Activated CD4-positive, alpha-beta T cell treated with anti-CD3 and anti-CD28 coated beads for 48 hours (primary cell): ENCODE data around the gene FOCAD.

Source experiments
- DNase-seq: peaks from one replicate; pipeline ENCODE4 v3.0.0-alpha.2; 2020

Gene FOCAD

DNA sequence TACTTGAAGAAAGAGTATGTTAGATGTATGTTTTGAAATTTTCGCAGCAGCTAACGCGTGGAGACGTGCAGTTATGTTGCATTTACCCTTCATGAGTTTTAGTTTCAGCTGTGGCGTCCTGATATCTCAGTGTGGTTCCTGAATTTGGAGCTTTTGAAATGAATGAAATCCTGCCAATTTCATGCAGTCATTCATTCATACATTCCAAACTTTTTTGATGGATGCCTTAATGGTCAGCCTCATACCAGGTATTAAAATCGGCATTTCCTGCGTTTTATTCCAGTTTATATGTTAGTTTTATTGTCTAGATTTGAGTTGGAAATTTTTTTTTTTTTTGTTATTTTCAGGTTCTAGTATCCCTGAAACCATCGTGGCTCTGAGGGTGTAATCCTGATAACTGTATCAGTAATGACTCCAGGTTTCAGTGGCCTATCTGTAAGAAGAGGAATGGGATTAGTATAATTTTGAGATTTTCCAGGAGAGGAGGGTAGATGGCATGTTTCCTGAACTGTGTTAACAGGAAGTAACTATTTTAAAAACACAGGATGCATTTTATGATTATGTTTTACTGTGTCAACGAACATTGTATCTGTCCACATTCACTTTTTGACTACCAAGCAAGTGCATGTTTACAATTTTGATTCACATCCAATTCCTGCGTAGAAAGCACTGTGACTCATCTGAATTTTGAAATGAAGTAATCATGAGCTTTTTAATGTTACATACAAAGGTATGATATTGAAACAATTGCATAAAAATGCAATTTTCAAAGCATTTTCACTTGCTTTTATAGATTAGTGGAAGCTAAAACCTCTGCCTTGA, 1.0 kb downstream of the FOCAD start:
- no peak for DNase-seq

DNA sequence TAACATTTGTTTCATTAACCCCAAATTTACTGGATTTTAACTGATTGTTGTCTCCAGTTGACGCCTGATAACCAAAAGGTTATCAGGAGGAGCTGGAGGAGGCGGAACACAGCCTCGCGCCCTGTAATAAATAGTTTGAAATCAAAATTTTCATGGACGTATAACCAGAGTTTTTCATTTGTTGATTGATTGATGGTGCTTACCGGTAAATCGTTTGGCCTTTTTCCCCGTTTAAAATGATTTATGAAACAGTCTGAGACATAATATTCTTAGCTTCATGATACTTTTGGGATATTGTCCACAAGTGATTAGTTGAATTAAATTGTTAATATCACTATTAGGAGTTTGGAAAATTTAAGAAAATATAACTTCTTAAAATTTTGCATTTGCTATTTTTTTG, 1.7 kb downstream of the FOCAD start:
- DNase-seq, result no peak

DNA sequence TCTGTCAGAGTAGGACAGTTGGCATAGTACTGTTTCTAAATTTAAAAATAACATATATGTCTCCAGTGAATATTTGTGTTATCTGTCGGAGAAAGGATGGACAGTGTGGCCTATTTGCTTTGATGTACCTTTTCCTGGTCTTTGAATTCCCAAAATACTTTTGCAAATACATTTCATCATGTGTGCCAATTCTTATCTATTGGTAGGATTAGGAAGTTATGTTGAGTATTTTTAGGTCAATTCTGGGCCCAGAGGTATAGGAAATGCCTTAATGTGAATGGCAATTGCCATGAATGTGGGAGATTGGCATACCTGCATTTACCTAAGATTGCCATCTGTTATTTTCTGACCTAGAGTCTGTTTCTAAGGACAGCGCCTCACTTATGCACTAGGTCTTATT, 5.8 kb downstream of the FOCAD start:
- no peak for DNase-seq

DNA sequence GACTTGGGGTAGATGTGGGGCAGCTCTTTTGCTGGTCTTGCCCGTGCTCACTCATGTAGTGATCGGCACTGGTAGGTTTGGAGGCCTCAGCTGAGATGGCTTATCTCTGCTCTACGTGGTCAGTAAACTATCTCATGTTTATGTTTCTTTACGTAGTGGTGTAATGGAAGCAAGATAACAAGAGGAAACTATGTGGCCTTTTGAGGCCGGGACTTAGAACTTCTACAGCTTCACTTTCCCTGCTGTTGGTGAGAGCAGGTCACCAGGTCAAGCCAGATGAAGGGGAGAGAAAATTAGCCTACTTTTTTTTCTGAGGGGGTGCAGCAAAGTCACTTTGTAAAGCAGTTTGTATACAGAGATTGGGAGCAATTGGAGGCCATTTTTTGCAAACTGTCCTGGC, 8.5 kb downstream of the FOCAD start:
- DNase-seq, result no peak

DNA sequence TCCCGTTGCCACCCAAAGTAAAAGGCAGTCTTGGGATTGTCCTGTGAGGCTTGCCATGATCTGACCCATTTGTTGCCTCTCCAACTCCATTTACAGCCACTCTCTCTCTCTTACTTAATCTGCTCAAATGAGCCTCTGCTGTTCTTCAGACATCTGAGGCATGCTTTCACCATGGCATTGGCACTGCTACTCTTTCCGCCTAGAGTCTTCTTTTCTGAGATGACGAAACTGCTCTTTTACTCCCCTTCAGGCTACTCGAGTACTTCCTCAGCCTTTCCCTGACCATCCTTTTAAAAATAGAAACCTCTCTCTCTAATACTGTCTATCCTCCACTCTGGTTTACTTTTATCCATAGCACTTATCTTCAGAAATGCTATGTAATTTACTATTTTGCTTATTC, 9.0 kb downstream of the FOCAD start:
- DNase-seq, result no peak

GRCh38 chr9:20694248-20694647, 10.2 kb downstream of the FOCAD start:
- no peak for DNase-seq

DNA sequence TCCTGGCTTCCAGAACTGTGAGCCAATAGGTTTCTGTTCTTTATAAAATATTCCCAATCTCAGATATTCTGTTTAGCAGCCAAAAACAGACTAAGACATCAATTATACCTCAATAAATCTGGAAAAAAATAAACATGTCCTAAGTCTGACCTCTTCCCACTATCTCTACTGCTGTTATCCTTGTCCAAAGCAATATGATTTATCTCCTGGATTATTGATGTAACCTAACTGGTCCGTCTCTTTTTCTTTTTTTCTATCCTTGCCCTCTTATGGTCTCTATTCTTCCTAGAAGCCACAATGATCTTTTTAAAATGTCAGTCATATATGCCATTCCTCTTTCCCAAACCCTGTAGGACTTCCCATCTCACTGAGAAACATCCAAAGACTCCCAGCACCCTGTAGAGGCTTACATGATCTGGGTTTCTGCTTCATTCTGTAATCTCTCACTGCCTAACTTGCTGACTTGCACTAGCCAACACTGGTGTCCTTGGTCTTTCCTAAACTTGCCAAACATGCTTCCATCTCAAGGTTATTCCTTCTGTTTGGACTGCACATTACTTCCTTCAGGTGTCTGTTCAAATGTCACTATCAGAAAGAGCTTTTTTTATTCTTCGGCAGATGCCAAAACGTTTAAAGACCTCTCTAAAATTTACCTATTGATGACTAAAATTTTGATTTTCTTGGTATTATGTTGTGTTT, 13.1 kb downstream of the FOCAD start:
- DNase-seq, result no peak

DNA sequence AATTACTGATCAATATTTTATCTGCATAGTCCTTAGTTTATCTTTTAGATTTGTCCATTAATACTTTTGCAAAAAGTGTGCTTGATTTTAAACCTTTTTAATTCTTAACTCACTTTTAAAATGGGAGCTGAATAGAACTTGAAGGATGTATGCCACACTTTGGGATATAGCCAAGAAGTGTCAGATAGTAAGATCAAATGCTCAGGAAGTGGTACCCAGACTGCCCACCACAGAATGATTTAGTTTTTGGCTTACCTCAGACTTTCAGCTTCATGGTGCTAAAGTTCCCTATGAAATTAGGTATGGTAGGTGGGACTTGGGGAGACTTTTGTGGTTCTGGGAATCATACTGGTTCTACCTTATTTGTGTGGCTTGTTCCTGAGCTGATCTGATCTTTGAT, 14.7 kb downstream of the FOCAD start:
- no peak for DNase-seq

DNA sequence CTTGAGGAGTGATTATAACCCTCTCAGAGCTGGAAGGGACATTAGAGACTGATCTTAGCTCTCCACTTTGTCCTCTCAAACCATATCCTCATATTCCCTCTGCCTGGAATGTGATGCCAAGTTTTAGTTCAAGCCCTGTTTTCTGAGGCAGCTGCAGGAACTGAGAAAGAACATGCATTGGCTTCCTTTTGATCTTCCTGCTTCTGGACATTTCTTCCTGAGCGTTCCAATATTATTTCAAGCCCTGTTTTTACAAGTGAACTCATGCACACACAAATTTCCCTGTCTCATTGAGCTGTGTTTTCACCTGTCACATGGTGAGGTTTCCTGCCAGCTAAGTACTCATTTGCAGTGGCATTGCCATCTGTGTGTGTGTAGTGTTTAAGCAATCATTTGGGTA, 17.0 kb downstream of the FOCAD start:
- no peak for DNase-seq

- DNase-seq, result no peak
These were observed 18.5 kb downstream of the FOCAD start for GRCh38 chr9:20702570-20702969.

GRCh38 chr9:20703146-20703545, 19.1 kb downstream of the FOCAD start:
- no peak for DNase-seq

- DNase-seq, result no peak
These were observed 23.6 kb downstream of the FOCAD start for GRCh38 chr9:20707708-20708107.

DNA sequence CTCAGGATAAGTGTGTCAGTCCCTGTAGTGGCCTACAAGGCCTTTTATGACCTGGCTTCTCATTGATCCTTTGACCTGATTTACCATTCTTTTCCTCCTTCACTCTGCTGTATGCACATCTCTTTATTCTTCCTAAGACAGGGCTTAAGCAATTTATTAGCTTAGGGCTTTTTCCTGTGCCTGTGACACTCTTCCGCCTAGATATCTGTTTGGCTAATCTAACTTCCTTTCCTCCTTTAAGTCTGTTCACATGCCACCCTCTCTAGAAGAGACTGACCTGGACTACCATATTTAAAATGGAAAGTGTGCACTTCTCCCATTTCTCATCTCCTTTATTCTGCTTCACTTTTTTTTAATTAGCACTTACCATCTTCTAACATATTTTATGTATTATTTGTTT, 29.1 kb downstream of the FOCAD start:
- DNase-seq, result no peak

- DNase-seq, result no peak
These were observed 30.7 kb downstream of the FOCAD start for GRCh38 chr9:20714442-20715415.

GRCh38 chr9:20722221-20722620, 38.2 kb downstream of the FOCAD start:
- DNase-seq, result no peak

DNA sequence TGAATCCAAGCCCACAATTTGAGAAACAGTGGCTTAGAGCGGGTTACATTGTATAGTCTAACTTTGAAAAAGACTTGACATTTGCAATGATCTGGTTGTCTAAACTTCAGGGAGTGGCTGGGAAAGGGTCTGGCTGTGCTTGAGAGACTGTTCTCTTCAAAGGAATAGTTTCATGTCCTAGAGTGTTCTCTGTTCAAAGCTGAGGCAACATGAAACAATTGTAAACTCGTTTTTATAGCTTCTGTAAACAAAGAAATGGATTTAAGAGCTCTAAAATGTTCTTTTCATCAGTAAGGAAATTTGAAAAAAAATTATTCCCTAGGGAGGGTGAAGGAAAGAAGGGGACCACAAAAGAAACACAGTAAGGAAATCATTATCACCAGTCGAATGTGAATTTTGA, 41.6 kb downstream of the FOCAD start:
- no peak for DNase-seq

GRCh38 chr9:20726144-20726543, 42.1 kb downstream of the FOCAD start:
- no peak for DNase-seq

DNA sequence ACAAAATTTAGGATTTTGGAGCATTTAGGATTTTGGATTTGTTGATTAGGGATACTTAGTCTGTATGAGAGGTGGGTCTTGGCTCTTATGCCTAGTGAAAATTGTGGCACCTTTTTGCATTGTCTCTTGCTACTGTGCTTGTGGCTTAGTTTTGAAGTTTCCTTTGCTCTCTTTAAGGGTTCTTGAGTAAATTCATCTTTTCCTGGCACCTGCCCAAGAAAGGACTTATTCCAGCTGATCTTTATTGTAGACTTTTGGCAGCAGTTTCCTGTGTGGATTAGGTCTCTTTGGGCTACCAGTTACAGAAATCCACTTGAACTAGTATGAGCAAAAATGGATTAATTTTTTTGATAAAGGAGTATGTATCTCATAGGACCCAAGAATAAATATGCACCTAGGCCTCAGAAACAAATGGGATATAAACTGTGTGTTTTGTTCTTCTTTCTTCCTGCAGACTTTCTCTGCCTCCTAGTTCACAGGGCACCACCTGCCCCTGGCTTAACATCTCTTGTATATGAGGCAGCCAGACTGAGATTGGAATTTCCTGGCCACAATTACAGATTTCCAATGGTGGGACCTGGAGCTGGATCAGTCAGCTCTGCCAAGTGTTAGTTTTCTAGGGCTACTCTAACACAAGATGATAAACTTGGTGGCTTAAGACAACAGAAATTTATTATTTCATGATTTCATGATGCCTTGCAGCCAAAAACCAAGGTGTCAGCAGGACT, 44.6 kb downstream of the FOCAD start:
- no peak for DNase-seq

- no peak for DNase-seq
These were observed 45.5 kb downstream of the FOCAD start for GRCh38 chr9:20729523-20729922.

DNA sequence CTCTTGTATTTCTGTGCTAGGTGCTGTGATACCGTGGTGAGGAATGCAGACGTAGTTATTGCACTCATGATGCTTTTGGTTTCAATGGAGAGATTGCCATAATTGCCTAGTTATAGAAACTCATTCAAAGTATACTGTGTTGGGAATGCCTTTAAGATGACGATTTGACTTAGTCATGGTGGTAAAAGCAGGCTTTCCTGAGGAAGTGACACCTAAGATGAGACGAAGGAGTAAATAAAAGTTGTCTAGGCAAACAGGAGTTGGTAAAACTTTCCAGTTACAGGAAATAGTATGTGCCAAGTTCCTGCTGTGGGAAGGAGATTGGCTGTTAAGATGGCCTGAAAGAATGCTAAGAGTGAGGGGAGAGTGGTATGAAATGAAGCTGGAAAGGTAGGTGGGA, 48.1 kb downstream of the FOCAD start:
- DNase-seq, result no peak

GRCh38 chr9:20734275-20734674, 50.2 kb downstream of the FOCAD start:
- DNase-seq, result no peak

DNA sequence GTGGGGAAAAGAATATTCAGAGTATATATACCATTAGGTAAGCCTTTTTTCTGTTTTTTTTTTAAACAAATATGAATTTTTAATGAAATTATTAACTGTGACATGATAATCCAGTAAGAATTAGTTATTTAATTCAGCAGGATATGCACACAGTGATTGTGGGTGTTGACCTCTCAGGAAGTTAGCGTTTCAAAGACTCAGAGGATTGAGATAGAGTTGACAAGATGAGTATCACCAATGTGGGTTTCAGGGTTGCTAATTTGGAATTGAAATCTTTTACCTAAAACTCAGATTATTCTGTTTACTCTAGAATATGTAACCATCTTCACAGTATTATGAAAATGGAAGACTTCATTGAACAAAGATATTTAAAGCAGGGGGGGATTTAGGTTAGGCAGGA, 56.2 kb downstream of the FOCAD start:
- no peak for DNase-seq
